WTC11 (cell line): ENCODE data around the gene TRIM75. TPM values are rescaled to one million over a fixed set of nuclear protein-coding genes. Genes with fewer than 3 reads are reported as not detected.

Source experiments
- total RNA-seq: library from RNA; stranded (reverse); gene quantifications from 3 replicates; pipeline ENCODE4 v1.2.3, GENCODE V29; 2021

TRIM75 gene
- total RNA-seq, 1 experiment from 2014 or later, result not detected

Other genes with a start within 250 kb of the TRIM75 start
- gene APELA, start 176.7 kb upstream of the TRIM75 start, total RNA-seq, result 25.1 to 28.8 TPM (median 25.7 TPM) in 3 replicates
- 2.8 to 3.0 TPM (median 2.8 TPM) in 3 replicates for gene TRIM61, start 76.2 kb upstream of the TRIM75 start, total RNA-seq
- gene TRIM60, start 21.9 kb upstream of the TRIM75 start, total RNA-seq, result not detected in 3 replicates
- 10.5 to 11.2 TPM (median 11.0 TPM) in 3 replicates for gene TMEM192, start 59.0 kb downstream of the TRIM75 start, total RNA-seq
- 9.8 to 12.4 TPM (median 10.8 TPM) in 3 replicates for gene KLHL2, start 153.7 kb downstream of the TRIM75 start, total RNA-seq